Stimulated activated CD8-positive, alpha-beta memory T cell treated with anti-CD3 and anti-CD28 coated beads, Interleukin-4, amount 100 ng/mL, for 1 hour (primary cell): ENCODE measurements around the gene SORBS1.

ENCODE experiments used
- DNase-seq, 2 donors: peaks; one replicate each; pipeline ENCODE4 v3.0.0-alpha.2; 2020; ENCODE audit warnings: low read depth in 2 of 2, low spot score in 1 of 2

SORBS1 gene

GRCh38 chr10:95442341-95442740 lies 118.8 kb downstream of the SORBS1 start:
- no peak for DNase-seq

GRCh38 chr10:95441547-95441923 lies 119.6 kb downstream of the SORBS1 start:
- DNase-seq = no peak

- no peak for DNase-seq
Observed at GRCh38 chr10:95440756-95441546, 120.2 kb downstream of the SORBS1 start.

GRCh38 chr10:95440038-95440725 lies 121.0 kb downstream of the SORBS1 start:
- DNase-seq = no peak

GRCh38 chr10:95438781-95439180 lies 122.4 kb downstream of the SORBS1 start:
- no peak for DNase-seq

- no peak for DNase-seq
Observed at GRCh38 chr10:95437669-95438068, 123.5 kb downstream of the SORBS1 start.

- DNase-seq = no peak
Observed at GRCh38 chr10:95435548-95436279, 125.5 kb downstream of the SORBS1 start.

GRCh38 chr10:95434583-95434982 lies 126.6 kb downstream of the SORBS1 start:
- DNase-seq = no peak

GRCh38 chr10:95431900-95432342 lies 129.2 kb downstream of the SORBS1 start:
- DNase-seq = no peak

- DNase-seq = peak in 1 of 2 donors; percentile 15
Observed at GRCh38 chr10:95430231-95430951, 130.8 kb downstream of the SORBS1 start.

GRCh38 chr10:95429639-95430038 lies 131.5 kb downstream of the SORBS1 start:
- DNase-seq = no peak

- no peak for DNase-seq
Observed at GRCh38 chr10:95428701-95429100, 132.5 kb downstream of the SORBS1 start.

GRCh38 chr10:95426482-95426881 lies 134.7 kb downstream of the SORBS1 start:
- no peak for DNase-seq

GRCh38 chr10:95425592-95426465 lies 135.3 kb downstream of the SORBS1 start:
- DNase-seq = no peak

- DNase-seq = no peak
Observed at GRCh38 chr10:95423164-95424005, 137.8 kb downstream of the SORBS1 start.

- no peak for DNase-seq
Observed at GRCh38 chr10:95422233-95422632, 138.9 kb downstream of the SORBS1 start.

- DNase-seq = no peak
Observed at GRCh38 chr10:95421782-95422181, 139.4 kb downstream of the SORBS1 start.

GRCh38 chr10:95419399-95419798 lies 141.8 kb downstream of the SORBS1 start:
- no peak for DNase-seq

- DNase-seq = no peak
Observed at GRCh38 chr10:95416973-95417372, 144.2 kb downstream of the SORBS1 start.
